GM18868 (cell line): ENCODE data around the gene CASP4.
A peak's percentile ranks its signal among the peaks of the same experiment; 100 is the strongest.
"Not testable (repeated sequence)": the region's sequence is repeated elsewhere in the genome, so short reads cannot be mapped to it uniquely, and the experiment has no call there.

ENCODE experiments used
- ATAC-seq: cut with Tn5 transposase; IDR thresholded peaks from one replicate; pipeline ENCODE4 v1.9.1; 2021; ENCODE audit warnings: mild to moderate bottlenecking, moderate library complexity; ENCODE audit not compliant: unreplicated experiment

Gene CASP4

GRCh38 chr11:104968355-104968855, at the start of gene CASP4:
Gene CASP4, minus strand, starts transcription at chr11:104968574. Its CDS starts 49 bp downstream, at chr11:104968525.
- ATAC-seq: peak; percentile 93

- no peak for ATAC-seq
Measured at GRCh38 chr11:105007463-105007862, 39.1 kb upstream of the CASP4 start.

- no peak for ATAC-seq
Measured at GRCh38 chr11:105005451-105005845, 37.1 kb upstream of the CASP4 start.

- no peak for ATAC-seq
Measured at GRCh38 chr11:105004021-105004420, 35.6 kb upstream of the CASP4 start.

- ATAC-seq: no peak
Measured at GRCh38 chr11:105003151-105003550, 34.8 kb upstream of the CASP4 start.

GRCh38 chr11:105000797-105001196, 32.4 kb upstream of the CASP4 start:
- ATAC-seq: peak; percentile 96

GRCh38 chr11:105000167-105000566, 31.8 kb upstream of the CASP4 start:
- ATAC-seq: peak; percentile 41

- ATAC-seq: no peak
Measured at GRCh38 chr11:104999721-105000120, 31.3 kb upstream of the CASP4 start.

GRCh38 chr11:104997288-104997687, 28.9 kb upstream of the CASP4 start:
- ATAC-seq: no peak

- ATAC-seq: no peak
Measured at GRCh38 chr11:104995001-104995408, 26.6 kb upstream of the CASP4 start.

GRCh38 chr11:104992781-104993180, 24.4 kb upstream of the CASP4 start:
- no peak for ATAC-seq

- no peak for ATAC-seq
Measured at GRCh38 chr11:104991994-104992393, 23.6 kb upstream of the CASP4 start.

GRCh38 chr11:104984808-104985207, 16.4 kb upstream of the CASP4 start:
- no peak for ATAC-seq

GRCh38 chr11:104979839-104980238, 11.5 kb upstream of the CASP4 start:
- ATAC-seq: no peak

GRCh38 chr11:104973616-104974015, 5.2 kb upstream of the CASP4 start:
- ATAC-seq: no peak

- ATAC-seq: not testable (repeated sequence)
Measured at GRCh38 chr11:104972924-104973323, 4.5 kb upstream of the CASP4 start.

GRCh38 chr11:104970756-104971155, 2.4 kb upstream of the CASP4 start:
- no peak for ATAC-seq

GRCh38 chr11:104968856-104969776, 742 bp upstream of the CASP4 start:
- no peak for ATAC-seq

GRCh38 chr11:104967534-104968354, 630 bp downstream of the CASP4 start:
- no peak for ATAC-seq

GRCh38 chr11:104965735-104966134, 2.6 kb downstream of the CASP4 start:
- no peak for ATAC-seq

GRCh38 chr11:104964247-104964646, 4.1 kb downstream of the CASP4 start:
- no peak for ATAC-seq

- ATAC-seq: no peak
Measured at GRCh38 chr11:104962852-104963251, 5.5 kb downstream of the CASP4 start.
